ENCODE measurements around the gene AGBL5.
"Not testable (repeated sequence)": the region's sequence is repeated elsewhere in the genome, so short reads cannot be mapped to it uniquely, and the experiment has no call there.

Gene AGBL5

GRCh38 chr2:27105981-27106380, 54.5 kb downstream of the AGBL5 start:
- Histone ChIP-seq H3K9me3 (replicated peaks; ENCODE audit: insufficient read depth, low read length) (no peaks in the 10 kb centered on the region), H3K27me3 (replicated peaks; ENCODE audit: insufficient read depth, low read length) (no peaks in the 10 kb centered on the region), H3K9me2 (replicated peaks; ENCODE audit: insufficient read depth, low read length) (no peaks in the 10 kb centered on the region), H3K36me3 (replicated peaks; ENCODE audit: insufficient read depth, low read length) (no peaks in the 10 kb centered on the region), H3F3A (ENCODE audit: insufficient read depth, low read length) (0 out of 2 replicates have a peak, but pooled peaks cover 4% of the 10 kb centered on the region), H3K27ac (ENCODE audit: low read length) (no peak overlapping the region), H3K9ac (ENCODE audit: low read length) (no peak overlapping the region), H3K4me3 (ENCODE audit: low read length) (no peak overlapping the region), H3K4me1 (ENCODE audit: low read length) (peaks cover 9% of the 10 kb centered on the region), H3K79me2 (ENCODE audit: low read length) (no peaks in the 10 kb centered on the region), H2AFZ (ENCODE audit: low read length) (no peak overlapping the region), H4K20me1 (ENCODE audit: insufficient read depth, low read length) (no peaks in the 10 kb centered on the region), H3K4me2 (ENCODE audit: low read depth, low read length) (no peak overlapping the region; the same call in 1 of the 2 replicates)
- no peak for DNase-seq
- TF ChIP-seq CTCF (IDR thresholded peaks at IDR 0.05; ENCODE audit: low read length) = no peak
- no peak for TF ChIP-seq EZH2 (optimal IDR thresholded peaks at IDR 0.05; ENCODE audit: low read depth, low read length)
- no peak for TF ChIP-seq EZH2phosphoT487 (IDR thresholded peaks at IDR 0.05; ENCODE audit: low read length)

GRCh38 chr2:27108221-27108620, 56.8 kb downstream of the AGBL5 start:
- H3K4me1 ChIP-seq (ENCODE audit: low read length) = peaks cover 9% of the 10 kb centered on the region
- no peak overlapping the region for H3K9ac ChIP-seq (ENCODE audit: low read length)
- TF ChIP-seq EZH2phosphoT487 (IDR thresholded peaks at IDR 0.05; ENCODE audit: low read length) (no peak), CTCF (IDR thresholded peaks at IDR 0.05; ENCODE audit: low read length) (no peak), EZH2 (optimal IDR thresholded peaks at IDR 0.05; ENCODE audit: low read depth, low read length) (no peak)
- no peak overlapping the region for H2AFZ ChIP-seq (ENCODE audit: low read length)
- H3K79me2 ChIP-seq (ENCODE audit: low read length) = no peaks in the 10 kb centered on the region
- no peaks in the 10 kb centered on the region for H3K9me3 ChIP-seq (replicated peaks; ENCODE audit: insufficient read depth, low read length)
- H3K36me3 ChIP-seq (replicated peaks; ENCODE audit: insufficient read depth, low read length) = no peaks in the 10 kb centered on the region
- H3K9me2 ChIP-seq (replicated peaks; ENCODE audit: insufficient read depth, low read length) = no peaks in the 10 kb centered on the region
- H4K20me1 ChIP-seq (ENCODE audit: insufficient read depth, low read length) = no peaks in the 10 kb centered on the region
- H3K4me2 ChIP-seq (ENCODE audit: low read depth, low read length) = no peak overlapping the region
- no peak for DNase-seq
- no peak overlapping the region for H3K27ac ChIP-seq (ENCODE audit: low read length)
- no peak overlapping the region for H3K4me3 ChIP-seq (ENCODE audit: low read length)
- H3K27me3 ChIP-seq (replicated peaks; ENCODE audit: insufficient read depth, low read length) = no peaks in the 10 kb centered on the region
- 0 out of 2 replicates have a peak, but pooled peaks cover 4% of the 10 kb centered on the region for H3F3A ChIP-seq (ENCODE audit: insufficient read depth, low read length)

DNA sequence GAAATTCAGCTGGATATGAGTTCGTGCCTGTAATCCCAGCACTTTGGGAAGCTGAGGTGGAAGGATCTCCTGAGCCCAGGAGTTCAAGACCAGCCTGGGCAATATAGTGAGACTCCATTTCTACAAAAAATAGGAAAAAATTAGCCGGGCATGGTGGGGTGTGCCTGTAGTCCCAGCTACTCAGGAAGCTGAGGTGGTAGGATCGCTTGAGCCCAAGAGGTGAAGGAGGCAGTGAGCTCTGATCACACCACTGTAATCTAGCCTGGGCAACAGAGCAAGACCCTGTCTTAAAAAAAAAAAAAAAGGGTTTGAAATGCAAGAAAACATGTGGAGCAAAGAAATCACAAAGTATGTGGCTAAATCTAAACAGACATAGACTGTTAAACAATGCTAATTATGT, 57.6 kb downstream of the AGBL5 start:
- Histone ChIP-seq H3K79me2 (ENCODE audit: low read length) (no peaks in the 10 kb centered on the region), H3K4me1 (ENCODE audit: low read length) (peaks cover 9% of the 10 kb centered on the region), H3K9me3 (replicated peaks; ENCODE audit: insufficient read depth, low read length) (no peaks in the 10 kb centered on the region), H3F3A (ENCODE audit: insufficient read depth, low read length) (0 out of 2 replicates have a peak, but pooled peaks cover 4% of the 10 kb centered on the region), H4K20me1 (ENCODE audit: insufficient read depth, low read length) (no peaks in the 10 kb centered on the region), H3K36me3 (replicated peaks; ENCODE audit: insufficient read depth, low read length) (no peaks in the 10 kb centered on the region), H2AFZ (ENCODE audit: low read length) (no peak overlapping the region), H3K27me3 (replicated peaks; ENCODE audit: insufficient read depth, low read length) (no peaks in the 10 kb centered on the region), H3K9me2 (replicated peaks; ENCODE audit: insufficient read depth, low read length) (no peaks in the 10 kb centered on the region), H3K9ac (ENCODE audit: low read length) (no peak overlapping the region), H3K27ac (ENCODE audit: low read length) (no peak overlapping the region), H3K4me2 (ENCODE audit: low read depth, low read length) (no peak overlapping the region), H3K4me3 (ENCODE audit: low read length) (no peak overlapping the region)
- TF ChIP-seq EZH2 (optimal IDR thresholded peaks at IDR 0.05; ENCODE audit: low read depth, low read length) = no peak
- no peak for TF ChIP-seq EZH2phosphoT487 (IDR thresholded peaks at IDR 0.05; ENCODE audit: low read length)
- TF ChIP-seq CTCF (IDR thresholded peaks at IDR 0.05; ENCODE audit: low read length) = no peak
- no peak for DNase-seq

- H3K9ac ChIP-seq (ENCODE audit: low read length); H3K4me1 ChIP-seq (ENCODE audit: low read length); H3K79me2 ChIP-seq (ENCODE audit: low read length); DNase-seq; H4K20me1 ChIP-seq (ENCODE audit: insufficient read depth, low read length); H3K27me3 ChIP-seq (replicated peaks; ENCODE audit: insufficient read depth, low read length); H2AFZ ChIP-seq (ENCODE audit: low read length); H3K9me2 ChIP-seq (replicated peaks; ENCODE audit: insufficient read depth, low read length); H3K9me3 ChIP-seq (replicated peaks; ENCODE audit: insufficient read depth, low read length); H3K4me3 ChIP-seq (ENCODE audit: low read length); H3K4me2 ChIP-seq (ENCODE audit: low read depth, low read length); H3K27ac ChIP-seq (ENCODE audit: low read length); H3K36me3 ChIP-seq (replicated peaks; ENCODE audit: insufficient read depth, low read length); H3F3A ChIP-seq (ENCODE audit: insufficient read depth, low read length): not testable (repeated sequence)
Measured at GRCh38 chr2:27110603-27111352, 59.3 kb downstream of the AGBL5 start.

GRCh38 chr2:27111392-27112078, 60.1 kb downstream of the AGBL5 start:
- H3K9me3 ChIP-seq (replicated peaks; ENCODE audit: insufficient read depth, low read length); H3K79me2 ChIP-seq (ENCODE audit: low read length); H3K27me3 ChIP-seq (replicated peaks; ENCODE audit: insufficient read depth, low read length); H3F3A ChIP-seq (ENCODE audit: insufficient read depth, low read length); H3K36me3 ChIP-seq (replicated peaks; ENCODE audit: insufficient read depth, low read length); H3K4me1 ChIP-seq (ENCODE audit: low read length); H3K9me2 ChIP-seq (replicated peaks; ENCODE audit: insufficient read depth, low read length); H3K4me2 ChIP-seq (ENCODE audit: low read depth, low read length); H3K9ac ChIP-seq (ENCODE audit: low read length); H3K4me3 ChIP-seq (ENCODE audit: low read length); DNase-seq; H3K27ac ChIP-seq (ENCODE audit: low read length); H2AFZ ChIP-seq (ENCODE audit: low read length); H4K20me1 ChIP-seq (ENCODE audit: insufficient read depth, low read length): not testable (repeated sequence)

All from MM.1S (cell line).